Myocyte (in vitro differentiated cells): ENCODE data around the gene NDOR1. TPM values are rescaled to one million over a fixed set of nuclear protein-coding genes. Genes with fewer than 3 reads are reported as not detected.
A peak's percentile ranks its signal among the peaks of the same experiment; 100 is the strongest.

Experiments used
- DNase-seq: peaks from one replicate; pipeline ENCODE4 v3.0.0-alpha.2; 2012; ENCODE audit warnings: low read depth
- total RNA-seq: library from RNA; depleted of rRNA; stranded (reverse); fragments of >200 nt; gene quantifications from 2 replicates; pipeline ENCODE4 v1.2.3, GENCODE V29; 2014

Gene NDOR1
- total RNA-seq, 1 donor from 2014 or later, result 6.1 TPM

GRCh38 chr9:137218212-137218753 is 12.8 kb downstream of the NDOR1 start:
- DNase-seq, result no peak

- no peak for DNase-seq
Observed at GRCh38 chr9:137218754-137219271, 13.3 kb downstream of the NDOR1 start.

GRCh38 chr9:137219757-137220316 is 14.3 kb downstream of the NDOR1 start:
- no peak for DNase-seq

- no peak for DNase-seq
Observed at GRCh38 chr9:137220317-137221094, 15.0 kb downstream of the NDOR1 start.

- DNase-seq, result no peak
Observed at GRCh38 chr9:137221095-137221505, 15.6 kb downstream of the NDOR1 start.

GRCh38 chr9:137221506-137222111 is 16.1 kb downstream of the NDOR1 start:
- DNase-seq, result no peak

GRCh38 chr9:137222190-137223077 is 16.9 kb downstream of the NDOR1 start, which contains the start of gene RNF208:
Gene RNF208, minus strand, starts transcription at chr9:137222240. Its CDS starts 1,028 bp downstream, at chr9:137221212.
- peak; percentile 7 for DNase-seq

GRCh38 chr9:137223078-137223970 is 17.8 kb downstream of the NDOR1 start:
- peak; percentile 98 for DNase-seq

GRCh38 chr9:137224830-137225694 is 19.6 kb downstream of the NDOR1 start, which contains the start of gene CYSRT1:
Gene CYSRT1, plus strand, starts transcription at chr9:137225174. Its CDS starts 448 bp downstream, at chr9:137225622.
- peak; percentile 46 for DNase-seq

GRCh38 chr9:137225699-137226331 is 20.3 kb downstream of the NDOR1 start:
- peak; percentile 30 for DNase-seq

GRCh38 chr9:137226338-137227053 is 21.0 kb downstream of the NDOR1 start:
- no peak for DNase-seq

- peak; percentile 81 for DNase-seq
Observed at GRCh38 chr9:137227054-137227852, 21.8 kb downstream of the NDOR1 start, which contains the start of gene RNF224. Gene RNF224, plus strand, starts transcription at chr9:137227502. Its CDS starts 834 bp downstream, at chr9:137228336.

GRCh38 chr9:137227853-137228505 is 22.5 kb downstream of the NDOR1 start:
- DNase-seq, result no peak

- no peak for DNase-seq
Observed at GRCh38 chr9:137228506-137228967, 23.0 kb downstream of the NDOR1 start.

- DNase-seq, result no peak
Observed at GRCh38 chr9:137228968-137229896, 23.7 kb downstream of the NDOR1 start.
